HG03095 (cell line): Measurements from ENCODE around the gene TBC1D22A.
"Not testable (repeated sequence)": the region's sequence is repeated elsewhere in the genome, so short reads cannot be mapped to it uniquely, and the experiment has no call there.

Source experiments
- ATAC-seq: cut with Tn5 transposase; IDR thresholded peaks from one replicate; pipeline ENCODE4 v1.9.1; 2021; ENCODE audit warnings: moderate library complexity; ENCODE audit not compliant: unreplicated experiment

TBC1D22A gene

DNA sequence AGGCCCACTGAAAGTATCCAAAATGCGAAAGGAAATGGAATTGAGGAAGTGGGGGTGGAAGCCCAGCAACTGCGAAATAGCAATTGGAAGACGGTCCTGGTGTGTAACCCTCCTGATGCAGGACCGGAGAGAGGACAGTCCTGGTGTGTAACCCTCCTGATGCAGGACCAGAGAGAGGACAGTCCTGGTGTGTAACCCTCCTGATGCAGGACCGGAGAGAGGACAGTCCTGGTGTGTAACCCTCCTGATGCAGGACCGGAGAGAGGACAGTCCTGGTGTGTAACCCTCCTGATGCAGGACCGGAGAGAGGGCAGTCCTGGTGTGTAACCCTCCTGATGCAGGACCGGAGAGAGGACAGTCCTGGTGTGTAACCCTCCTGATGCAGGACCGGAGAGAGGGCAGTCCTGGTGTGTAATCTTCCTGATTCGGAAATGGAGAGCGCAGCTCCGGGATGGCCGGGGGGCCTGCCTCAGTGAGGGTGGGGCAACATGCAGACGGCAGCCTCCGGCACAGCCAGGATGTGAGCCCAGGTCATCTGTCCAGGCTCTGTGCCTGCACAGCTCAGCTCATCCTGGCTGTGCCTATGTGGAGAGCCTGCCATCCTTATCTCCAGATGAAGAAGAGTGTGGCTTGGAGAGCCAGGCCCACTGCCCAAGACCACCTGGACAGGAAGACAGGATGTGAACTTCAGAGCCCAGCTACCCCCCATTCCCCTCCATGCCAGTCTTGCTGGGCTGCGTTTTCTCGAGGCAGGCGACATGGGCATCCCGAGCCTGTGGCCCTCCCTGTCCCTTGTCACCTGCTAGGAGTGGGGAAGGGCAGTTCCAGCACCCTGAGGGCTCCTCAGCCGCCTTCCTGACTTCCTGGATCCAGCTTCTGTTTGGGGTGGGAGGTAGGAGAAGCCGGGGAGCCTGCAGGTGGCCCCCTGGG is 408.3 kb downstream of the TBC1D22A start:
- ATAC-seq = not testable (repeated sequence)

DNA sequence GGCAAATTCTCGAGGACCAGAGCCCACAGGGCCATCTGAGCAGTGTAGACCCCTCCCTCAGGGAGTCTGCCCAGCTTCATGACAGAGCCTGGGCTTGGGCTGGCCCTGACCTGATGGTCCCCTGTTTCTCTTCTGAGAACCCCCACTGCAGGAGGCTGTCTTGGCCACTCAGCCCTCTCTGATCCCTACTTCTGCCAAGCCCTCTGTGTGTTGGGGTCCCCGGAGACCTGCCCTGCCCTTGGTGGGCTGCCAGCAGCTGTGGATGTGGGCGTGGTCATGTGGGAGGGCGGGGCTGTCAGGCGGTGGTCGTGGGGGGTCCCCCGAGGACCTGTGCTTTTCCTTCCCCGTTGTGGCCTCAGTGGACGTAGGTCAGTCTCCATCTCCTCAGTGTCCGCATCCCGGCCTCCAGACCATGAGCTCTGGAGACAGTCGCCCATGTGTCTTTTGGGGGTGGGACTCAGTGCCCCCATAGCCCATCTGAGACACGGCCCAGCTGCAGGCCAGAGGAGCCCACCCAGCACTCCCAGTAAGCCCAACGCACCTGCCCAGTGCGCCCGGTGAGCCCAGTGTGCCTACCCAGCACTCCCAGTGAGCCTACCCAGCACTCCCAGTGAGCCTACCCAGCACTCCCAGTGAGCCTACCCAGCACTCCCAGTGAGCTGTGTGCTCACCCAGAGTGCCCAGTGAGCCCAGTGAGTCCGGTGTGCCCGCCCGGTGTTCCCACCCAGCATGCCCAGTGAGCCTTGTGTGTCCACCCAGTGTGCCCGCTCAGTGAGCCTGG is 409.2 kb downstream of the TBC1D22A start:
- no peak for ATAC-seq

DNA sequence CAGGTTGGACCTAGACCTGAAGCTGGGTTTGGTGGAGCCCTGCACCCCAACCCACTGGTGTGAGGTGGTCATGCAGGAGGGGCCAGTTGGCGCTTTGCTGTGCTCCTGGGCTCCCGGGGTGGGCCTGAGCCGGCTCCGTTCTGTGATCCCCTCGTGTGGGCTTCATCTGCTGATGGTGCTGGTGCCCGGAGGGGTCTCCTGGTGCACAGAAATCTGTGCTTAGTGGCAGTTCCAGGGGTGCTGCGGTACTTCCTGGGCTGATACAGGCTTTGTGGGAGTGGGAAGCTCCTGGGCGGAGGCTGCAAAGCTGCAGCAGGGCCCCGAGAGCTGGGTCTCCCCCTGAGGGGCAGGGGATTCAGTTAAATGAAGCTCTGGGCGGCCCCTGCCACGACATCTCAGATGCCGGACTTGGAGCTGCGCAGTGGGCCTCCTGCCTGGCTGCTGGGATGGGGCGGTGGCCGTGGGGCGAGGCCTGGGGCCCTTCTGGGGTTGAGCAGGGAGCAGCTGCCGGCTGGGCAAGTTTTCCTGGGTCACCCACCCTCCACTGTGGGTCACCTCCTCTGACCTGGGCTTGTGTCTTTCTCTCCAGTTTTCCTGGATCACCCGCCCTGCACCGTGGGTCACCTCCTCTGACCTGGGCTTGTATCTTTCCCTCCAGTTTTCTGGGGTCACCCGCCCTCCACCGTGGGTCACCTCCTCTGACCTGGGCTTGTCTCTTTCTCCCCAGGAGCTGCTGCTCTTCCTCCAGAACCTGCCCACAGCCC is 410.5 kb downstream of the TBC1D22A start:
- ATAC-seq = no peak

DNA sequence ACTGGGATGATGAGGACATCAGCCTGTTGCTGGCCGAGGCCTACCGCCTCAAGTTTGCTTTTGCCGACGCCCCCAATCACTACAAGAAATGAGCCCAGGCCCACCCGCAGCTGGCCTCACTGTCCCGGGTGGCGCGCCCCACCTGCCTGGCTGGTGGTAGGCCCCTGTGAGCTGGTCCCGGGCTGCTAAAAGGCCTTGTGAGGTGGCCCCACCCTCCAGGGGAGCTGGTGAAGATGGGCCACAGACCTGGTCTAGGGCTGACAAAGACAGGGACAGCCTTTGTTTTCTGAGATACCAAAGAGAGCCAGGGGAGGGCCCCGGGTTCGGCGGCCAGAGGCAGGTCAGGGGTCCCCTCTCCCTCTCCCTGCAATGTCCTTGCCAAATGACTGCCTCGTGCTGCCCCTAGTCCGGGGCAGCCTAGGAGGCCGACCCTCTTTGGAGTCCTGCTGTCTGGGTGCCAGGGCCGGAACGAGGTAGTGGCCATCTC is 411.1 kb downstream of the TBC1D22A start:
- ATAC-seq = no peak

DNA sequence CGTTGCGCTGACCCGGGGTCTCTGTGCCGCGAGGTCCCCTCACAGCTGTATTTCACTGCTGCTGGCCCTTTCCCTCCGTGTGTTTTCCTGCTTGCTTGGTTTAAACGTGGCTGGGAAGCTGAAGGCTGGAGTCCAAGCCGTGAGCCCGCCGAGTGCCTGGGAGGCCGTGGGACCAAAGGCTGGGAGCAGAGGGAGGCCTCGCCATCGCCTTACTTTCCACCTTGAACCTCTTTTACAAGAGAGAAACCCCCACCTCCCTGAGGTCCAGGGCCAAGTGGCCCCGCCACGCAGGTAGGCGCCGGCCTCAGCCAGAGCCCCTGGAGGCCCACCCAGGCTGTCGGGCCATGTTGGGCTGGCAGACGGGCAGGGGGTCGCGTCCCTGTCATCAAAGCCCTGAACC is 411.6 kb downstream of the TBC1D22A start:
- no peak for ATAC-seq

DNA sequence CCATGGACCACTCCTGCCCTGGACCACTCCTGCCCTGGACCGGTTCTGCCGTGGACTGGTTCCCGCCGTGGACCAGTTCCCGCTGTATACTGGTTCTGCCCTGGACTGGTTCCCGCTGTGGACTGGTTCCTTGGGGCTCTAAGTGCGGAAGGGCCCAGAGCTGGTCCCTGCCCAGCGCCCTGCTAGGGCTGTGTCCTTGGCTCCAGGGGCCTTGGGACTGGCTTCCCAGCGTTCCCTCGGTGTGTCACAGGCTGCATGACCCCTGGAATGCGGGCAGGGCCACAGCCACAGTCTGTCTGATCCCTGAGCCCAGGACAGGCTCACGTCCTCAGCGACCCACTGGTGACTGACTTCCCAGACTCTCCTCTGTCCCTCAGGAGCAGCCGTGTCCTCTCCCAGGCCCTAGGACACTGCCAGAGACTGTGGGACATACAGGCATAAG is 412.2 kb downstream of the TBC1D22A start:
- ATAC-seq = no peak

DNA sequence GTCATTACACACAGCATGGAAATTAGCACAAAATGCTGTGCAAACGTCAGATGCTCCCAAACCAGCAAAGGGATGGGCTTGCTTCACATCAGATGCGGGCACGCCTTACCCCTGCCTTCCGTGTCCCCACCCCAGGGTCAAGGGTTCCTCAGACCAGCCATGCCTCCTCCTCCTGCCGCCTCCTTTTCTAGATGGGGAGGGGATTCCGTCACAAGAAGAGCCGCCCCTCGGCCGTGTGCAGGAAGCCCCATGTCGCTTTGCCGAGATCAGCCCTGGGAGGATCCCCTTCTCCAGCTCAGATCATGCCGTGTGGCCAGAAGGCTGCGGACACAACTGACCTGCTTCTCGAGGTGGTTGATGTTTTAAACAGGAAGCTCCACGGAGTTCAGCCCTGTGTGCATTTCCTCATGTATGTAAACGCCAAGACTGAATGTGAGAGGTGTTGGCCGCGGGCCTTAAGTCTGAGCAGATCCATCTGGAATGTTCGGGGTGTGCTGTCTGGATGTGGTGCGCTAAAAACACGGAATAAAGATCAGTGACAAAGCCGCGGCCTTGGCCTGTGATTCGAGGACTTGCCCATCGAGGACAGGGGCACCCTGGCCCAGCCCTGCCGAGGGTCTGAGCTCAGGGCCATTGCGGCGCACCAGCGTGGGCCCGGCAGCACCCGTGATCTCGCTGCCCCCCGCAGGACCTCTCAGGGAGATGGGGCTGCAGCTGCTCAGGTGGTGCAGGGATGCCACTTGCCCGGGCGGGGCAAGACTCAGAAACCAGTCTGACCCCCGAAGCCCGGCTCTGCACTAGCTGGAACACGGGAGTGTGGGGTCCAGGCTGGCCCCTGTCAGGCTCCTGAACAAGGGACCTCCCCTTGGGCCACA is 412.9 kb downstream of the TBC1D22A start:
- ATAC-seq = no peak

DNA sequence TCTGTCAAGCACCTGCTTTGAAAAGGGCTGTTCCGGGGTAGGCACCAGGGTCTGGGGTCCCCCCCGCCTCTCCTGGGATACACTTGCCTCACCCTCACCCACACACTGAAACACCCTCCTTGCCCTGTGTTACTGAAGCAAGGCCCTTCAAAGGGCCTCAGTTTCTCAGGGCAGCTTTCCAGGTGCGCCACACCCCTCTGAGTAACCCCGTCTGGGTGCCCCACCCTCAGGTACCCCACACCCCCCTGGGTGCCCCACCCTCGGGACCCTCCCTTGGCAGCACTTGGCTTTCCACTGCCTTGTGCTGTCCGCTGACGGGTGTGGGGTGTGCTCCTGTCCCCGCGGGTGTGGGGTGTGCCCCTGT is 413.6 kb downstream of the TBC1D22A start:
- ATAC-seq = no peak

DNA sequence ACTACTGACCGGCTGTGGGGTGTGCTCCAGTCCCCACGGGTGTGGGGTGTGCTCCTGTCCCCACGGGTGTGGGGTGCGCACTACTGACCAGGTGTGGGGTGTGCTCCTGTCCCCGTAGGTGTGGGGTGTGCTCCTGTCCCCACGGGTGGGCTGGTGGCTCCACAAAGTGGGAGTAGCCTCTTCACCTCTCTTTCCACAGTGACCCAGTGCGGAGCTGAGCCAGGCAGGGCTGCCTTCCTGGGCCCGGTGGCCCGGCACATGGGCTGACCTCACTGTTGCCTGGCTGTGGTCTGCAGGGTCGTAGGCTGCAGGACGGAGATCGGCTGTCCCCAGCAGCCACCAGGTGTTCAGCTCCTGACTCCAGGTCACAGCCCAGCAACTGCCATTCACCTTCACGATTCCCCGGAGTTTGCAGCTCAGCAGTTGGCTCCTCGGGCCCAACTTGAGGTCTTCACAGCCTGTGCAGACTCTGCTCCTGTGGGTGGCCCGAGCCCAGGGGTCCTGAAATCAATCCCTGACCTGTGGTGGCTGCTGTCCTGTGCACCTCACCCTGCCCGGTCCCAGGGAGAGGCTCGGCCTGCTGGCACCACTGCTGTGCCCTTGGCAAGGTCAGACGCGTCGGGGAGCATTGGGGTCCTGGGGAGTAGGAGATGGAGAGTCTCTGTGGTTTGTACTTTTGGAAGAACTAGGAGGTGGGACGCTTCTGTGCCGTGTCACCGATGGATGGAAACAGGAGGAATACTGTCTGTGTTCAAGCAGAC is 414.3 kb downstream of the TBC1D22A start:
- no peak for ATAC-seq

DNA sequence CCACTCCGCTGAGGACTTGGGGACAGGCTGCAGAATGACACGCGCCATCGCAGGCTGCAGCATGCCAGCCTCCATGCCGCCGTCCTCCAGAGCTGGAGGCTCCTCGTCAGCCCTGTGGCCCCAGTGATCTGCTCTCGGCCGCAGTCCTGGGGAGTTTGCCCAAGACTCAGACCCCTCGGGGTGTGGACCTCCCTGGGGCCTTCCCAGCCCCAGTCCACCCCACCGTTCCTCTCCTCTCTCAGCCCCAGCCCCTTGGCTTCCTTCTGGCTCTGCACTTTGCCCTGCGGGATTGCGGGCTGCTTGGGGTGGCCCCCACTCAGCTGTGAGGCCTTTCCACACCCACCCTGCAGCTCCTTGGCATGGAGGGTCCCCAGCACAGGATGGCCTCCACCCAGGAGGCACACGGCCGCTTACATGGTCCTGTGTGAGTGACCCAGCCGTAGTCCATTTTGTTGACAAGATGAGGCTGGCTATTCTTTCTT is 414.9 kb downstream of the TBC1D22A start:
- ATAC-seq = no peak

DNA sequence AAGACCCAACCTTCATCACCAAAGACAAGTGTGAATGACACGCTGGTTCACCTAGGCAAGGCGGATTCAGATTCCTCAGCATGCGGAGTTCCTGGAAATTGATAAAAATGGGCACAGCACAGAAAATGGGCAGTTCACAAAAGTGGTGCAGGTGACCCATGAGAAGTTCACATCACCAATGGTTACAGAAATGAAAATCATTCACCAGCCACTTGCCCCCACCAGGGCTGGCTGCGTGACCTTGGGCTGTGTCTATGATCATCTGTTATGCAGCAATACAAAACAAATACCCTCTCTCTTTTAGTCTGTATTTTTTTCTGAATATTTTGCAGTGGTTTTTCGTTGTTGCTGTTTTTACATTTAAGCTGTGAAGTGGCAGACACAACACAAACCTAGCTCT is 415.9 kb downstream of the TBC1D22A start:
- ATAC-seq = no peak

DNA sequence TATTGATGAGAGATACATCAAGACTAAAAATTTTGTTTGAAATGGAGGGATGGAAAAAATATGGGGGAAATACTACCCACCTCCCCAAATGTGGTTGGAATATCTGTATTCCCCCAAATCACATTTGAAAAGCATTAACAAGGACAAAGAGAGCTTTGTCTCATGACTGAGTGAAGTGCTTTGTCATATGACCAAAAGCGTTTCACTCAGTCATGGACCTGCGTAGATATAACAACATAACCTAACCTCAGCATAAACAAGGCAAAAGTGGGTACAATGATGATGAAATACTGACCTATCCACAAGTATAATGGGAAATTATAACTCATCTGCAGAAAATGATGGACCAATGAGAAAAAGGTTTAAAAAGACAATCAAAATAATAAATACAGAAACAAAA is 418.3 kb downstream of the TBC1D22A start:
- ATAC-seq = no peak

DNA sequence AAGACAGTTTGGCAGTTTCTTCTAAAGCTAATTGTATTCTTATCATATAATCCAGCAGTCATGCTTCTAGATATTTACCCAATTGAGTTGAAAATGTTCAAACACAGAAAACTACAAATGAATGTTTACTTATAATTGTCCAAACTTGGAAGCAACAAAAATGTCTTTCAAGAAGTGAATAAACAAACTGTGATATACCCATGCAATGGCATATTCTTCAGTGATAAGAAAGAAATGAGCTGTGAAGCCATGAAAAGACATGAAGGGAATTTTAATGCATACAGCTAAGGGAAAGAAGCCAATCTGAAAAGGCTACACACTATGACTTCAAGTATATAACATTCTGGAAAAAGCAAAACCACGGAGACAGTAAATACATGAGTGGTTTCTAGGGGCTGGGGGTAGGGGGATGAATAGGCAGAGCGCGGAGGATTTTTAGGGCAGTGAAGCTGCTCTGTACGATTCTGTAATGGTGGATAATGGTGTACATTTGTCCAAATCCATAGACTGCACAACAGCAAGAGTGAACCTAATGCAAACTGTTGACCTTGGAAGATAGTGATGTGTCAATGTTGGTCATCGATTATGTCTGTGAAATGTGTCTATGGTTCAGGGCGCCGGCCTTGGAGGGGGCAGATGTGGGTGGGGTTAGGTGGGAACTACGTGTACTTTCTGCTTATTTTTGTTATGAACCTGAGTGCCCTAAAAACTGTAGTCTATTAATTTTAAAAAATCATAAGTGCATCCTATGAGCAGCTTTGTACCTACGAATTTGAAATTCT is 424.9 kb downstream of the TBC1D22A start:
- ATAC-seq = no peak

DNA sequence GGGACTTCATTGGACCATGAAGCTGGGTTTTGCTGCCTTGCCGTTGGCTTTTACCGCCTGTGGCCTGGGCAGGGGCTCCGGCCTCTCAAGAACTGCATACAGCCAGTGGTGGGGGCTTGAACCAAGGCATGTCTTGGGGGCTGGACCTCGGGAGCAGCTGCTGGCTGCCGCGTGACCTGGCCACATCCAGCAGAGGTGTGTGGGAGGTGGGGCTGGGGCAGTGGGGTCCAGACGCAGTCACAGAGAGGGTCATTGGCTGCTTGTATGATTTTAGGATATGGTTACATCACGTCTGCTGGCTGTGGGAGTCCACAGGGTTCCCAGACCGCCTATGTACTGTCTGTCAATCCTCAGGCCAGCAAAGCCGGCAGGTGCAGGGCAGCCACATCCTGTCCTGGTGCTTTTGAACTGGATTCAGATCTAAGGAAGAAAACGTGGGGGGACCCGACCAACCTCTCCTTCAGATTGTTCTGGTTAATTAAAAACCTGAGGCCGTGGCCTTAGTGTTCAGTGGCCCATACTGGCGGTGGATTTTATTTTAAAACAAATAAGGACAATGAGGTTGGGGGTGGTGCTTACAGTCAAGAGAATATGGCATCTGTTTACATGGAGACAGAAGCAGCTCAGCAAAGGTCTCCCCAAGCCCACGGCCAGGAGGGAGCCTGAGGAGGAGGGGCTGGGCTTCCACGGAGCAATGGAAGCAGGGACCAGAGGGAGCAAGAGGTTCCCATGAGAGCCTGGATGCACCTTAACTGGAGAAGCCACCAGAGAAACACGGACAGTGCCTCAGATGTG is 426.0 kb downstream of the TBC1D22A start:
- ATAC-seq = no peak

DNA sequence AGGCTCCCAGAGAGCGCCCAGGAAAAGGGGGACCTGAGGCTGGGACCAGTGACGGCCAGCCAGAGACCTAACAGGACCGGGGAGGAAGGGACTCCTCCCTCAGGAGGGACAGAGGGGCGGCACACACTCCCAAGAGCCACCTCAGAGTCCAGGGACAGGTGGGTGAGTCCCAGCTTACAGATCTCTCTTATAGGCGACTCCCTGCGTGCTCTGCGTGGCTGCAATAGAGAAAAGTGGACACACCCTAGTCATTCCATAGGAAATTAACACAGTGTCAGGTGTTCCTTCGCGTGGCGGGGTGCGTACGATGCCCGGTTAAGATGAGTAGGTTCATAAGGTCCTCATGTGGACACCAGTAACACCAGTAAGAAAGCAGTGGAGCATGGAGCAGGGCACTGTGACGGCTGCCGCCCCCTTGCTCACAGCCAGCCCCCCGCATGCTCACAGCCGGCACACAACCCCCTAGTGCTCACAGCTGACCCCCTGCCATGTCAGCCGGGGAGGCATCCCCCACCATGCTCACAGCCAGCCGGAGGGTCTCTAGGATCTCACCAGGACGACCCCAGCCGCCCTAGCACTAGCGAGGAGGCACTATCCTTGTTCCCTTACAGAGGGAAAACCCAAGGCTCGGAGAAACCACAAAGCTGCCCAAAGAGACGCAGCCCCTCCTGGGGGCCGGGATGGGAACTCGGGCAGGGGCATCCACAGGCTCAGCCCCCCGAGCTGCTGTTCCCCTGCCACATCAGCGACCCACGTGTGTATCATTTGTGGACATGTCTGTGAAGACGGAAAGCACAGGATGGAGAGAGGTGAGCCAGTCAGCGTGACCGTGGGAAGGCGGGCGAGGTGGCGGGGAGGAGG is 426.8 kb downstream of the TBC1D22A start:
- ATAC-seq = no peak

DNA sequence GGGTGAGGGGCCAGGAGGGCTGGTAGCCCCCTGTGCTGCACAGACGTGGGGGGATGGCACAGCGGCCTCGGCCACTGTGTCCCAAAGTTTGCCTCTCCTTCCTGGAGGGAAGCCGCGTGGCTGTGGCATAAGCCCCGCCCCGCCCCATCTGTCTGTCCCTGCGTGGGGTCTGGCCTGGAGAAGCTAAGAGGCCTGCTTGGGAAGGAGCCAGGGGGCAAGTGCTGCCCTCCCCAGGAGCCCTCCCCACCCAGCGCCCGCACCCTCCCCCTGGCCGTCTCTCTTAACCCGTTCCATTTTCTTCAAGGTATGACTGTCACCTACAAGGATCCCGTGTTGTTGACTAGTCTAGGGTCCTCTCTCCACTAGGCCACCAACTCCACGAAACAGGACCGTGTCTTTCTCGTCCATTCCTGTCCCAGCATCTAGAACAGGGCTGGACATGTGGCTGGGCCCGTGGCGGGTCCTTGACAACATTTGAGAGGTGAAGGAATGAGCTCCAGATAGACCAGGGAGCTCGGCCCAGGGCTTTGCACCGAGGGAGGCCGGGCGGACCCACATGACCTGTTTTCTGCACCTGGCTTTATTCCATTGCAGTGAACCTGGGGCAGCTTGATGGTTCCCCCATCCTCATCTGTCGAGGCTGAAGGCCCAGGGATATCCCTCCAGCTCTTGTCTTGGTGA is 428.0 kb downstream of the TBC1D22A start:
- no peak for ATAC-seq
